ENCODE results near the gene RERE. TPM values are rescaled to one million over a fixed set of nuclear protein-coding genes. Genes with fewer than 3 reads are reported as not detected.

The RERE gene
- total and polyA plus RNA-seq, 2 experiments from 2014 or later = 148 to 170 TPM

DNA sequence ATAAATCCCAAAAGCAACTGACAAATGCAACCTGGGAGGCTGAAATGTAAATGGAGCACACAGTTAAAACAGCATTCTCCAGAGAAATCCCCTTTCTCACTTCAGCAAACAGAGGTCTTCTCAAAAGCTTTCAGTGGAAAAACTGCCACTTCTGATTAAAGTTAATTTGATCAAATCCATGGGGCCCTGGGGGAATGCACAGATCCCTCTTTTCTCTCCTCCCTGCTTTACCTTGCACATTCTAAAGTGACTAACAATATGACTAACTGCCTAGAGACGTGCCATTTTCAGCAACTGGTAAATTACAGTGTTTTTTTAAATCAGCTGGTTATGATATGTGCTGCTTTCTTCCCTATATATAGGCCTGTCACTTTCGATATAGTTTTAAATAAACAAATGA, 142.5 kb downstream of the RERE start (continued):
- no peak for TF ChIP-seq ZNF462 (CRISPR knock-in tag; IDR thresholded peaks at IDR 0.05)
- TF ChIP-seq, protein P1, sequence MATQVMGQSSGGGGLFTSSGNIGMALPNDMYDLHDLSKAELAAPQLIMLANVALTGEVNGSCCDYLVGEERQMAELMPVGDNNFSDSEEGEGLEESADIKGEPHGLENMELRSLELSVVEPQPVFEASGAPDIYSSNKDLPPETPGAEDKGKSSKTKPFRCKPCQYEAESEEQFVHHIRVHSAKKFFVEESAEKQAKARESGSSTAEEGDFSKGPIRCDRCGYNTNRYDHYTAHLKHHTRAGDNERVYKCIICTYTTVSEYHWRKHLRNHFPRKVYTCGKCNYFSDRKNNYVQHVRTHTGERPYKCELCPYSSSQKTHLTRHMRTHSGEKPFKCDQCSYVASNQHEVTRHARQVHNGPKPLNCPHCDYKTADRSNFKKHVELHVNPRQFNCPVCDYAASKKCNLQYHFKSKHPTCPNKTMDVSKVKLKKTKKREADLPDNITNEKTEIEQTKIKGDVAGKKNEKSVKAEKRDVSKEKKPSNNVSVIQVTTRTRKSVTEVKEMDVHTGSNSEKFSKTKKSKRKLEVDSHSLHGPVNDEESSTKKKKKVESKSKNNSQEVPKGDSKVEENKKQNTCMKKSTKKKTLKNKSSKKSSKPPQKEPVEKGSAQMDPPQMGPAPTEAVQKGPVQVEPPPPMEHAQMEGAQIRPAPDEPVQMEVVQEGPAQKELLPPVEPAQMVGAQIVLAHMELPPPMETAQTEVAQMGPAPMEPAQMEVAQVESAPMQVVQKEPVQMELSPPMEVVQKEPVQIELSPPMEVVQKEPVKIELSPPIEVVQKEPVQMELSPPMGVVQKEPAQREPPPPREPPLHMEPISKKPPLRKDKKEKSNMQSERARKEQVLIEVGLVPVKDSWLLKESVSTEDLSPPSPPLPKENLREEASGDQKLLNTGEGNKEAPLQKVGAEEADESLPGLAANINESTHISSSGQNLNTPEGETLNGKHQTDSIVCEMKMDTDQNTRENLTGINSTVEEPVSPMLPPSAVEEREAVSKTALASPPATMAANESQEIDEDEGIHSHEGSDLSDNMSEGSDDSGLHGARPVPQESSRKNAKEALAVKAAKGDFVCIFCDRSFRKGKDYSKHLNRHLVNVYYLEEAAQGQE (IDR thresholded peaks at IDR 0.05; ENCODE audit: unreplicated experiment) = no peak
- TF ChIP-seq POLR2AphosphoS5 (IDR thresholded peaks at IDR 0.05; ENCODE audit: low read depth) = no peak
- TF ChIP-seq ZNF331 (CRISPR knock-in tag; IDR thresholded peaks at IDR 0.05; ENCODE audit: low read depth) = no peak
- no peak for TF ChIP-seq EZH2phosphoT487 (IDR thresholded peaks at IDR 0.05; ENCODE audit: unreplicated experiment)

- H3K79me2 ChIP-seq (replicated peaks; ENCODE audit: insufficient read depth) = peaks cover 100% of the 10 kb centered on the region
- ATAC-seq (no peak), DNase-seq (ENCODE audit: low spot score) (no peak)
- H3K36me3 ChIP-seq (ENCODE audit: insufficient read depth) = no peaks in the 10 kb centered on the region
- H3K9me3 Mint-ChIP-seq = no peaks in the 10 kb centered on the region
- peaks cover 4% of the 10 kb centered on the region for H3K27me3 Mint-ChIP-seq (ENCODE audit: insufficient read depth, low read depth, poor library complexity)
- H3K27me3 ChIP-seq (ENCODE audit: insufficient read depth) = no peaks in the 10 kb centered on the region
- no peaks in the 10 kb centered on the region for H3K36me3 Mint-ChIP-seq (ENCODE audit: low read depth)
- no peak overlapping the region for H3K4me2 ChIP-seq
- no peaks in the 10 kb centered on the region for H3F3A ChIP-seq (replicated peaks; ENCODE audit: low read depth)
- H3K4me3 ChIP-seq = no peak overlapping the region
- peak overlapping the region; percentile 41 for H3K27ac Mint-ChIP-seq
- H3K9me2 ChIP-seq (ENCODE audit: insufficient read depth) = no peaks in the 10 kb centered on the region
- H3K4me1 Mint-ChIP-seq = peaks cover 52% of the 10 kb centered on the region
- H3K4me3 Mint-ChIP-seq = no peak overlapping the region
- H2AFZ ChIP-seq = no peak overlapping the region
- peaks cover 44% of the 10 kb centered on the region for H3K4me1 ChIP-seq (ENCODE audit: insufficient read depth)
- no peak overlapping the region for H3K27ac ChIP-seq (ENCODE audit: low read depth)
- peaks cover 87% of the 10 kb centered on the region for H4K20me1 ChIP-seq (replicated peaks; ENCODE audit: insufficient read depth)
- no peak for TF ChIP-seq ZNF331 (CRISPR knock-in tag; IDR thresholded peaks at IDR 0.05; ENCODE audit: low read depth)
- no peak for TF ChIP-seq POLR2AphosphoS5 (IDR thresholded peaks at IDR 0.05; ENCODE audit: low read depth)
- TF ChIP-seq ZNF114 (CRISPR knock-in tag; IDR thresholded peaks at IDR 0.05) = no peak
- TF ChIP-seq, protein P2, sequence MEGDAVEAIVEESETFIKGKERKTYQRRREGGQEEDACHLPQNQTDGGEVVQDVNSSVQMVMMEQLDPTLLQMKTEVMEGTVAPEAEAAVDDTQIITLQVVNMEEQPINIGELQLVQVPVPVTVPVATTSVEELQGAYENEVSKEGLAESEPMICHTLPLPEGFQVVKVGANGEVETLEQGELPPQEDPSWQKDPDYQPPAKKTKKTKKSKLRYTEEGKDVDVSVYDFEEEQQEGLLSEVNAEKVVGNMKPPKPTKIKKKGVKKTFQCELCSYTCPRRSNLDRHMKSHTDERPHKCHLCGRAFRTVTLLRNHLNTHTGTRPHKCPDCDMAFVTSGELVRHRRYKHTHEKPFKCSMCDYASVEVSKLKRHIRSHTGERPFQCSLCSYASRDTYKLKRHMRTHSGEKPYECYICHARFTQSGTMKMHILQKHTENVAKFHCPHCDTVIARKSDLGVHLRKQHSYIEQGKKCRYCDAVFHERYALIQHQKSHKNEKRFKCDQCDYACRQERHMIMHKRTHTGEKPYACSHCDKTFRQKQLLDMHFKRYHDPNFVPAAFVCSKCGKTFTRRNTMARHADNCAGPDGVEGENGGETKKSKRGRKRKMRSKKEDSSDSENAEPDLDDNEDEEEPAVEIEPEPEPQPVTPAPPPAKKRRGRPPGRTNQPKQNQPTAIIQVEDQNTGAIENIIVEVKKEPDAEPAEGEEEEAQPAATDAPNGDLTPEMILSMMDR (conservative IDR thresholded peaks at IDR 0.05; ENCODE audit: low read depth in 2 of 2) = no peak
These were observed 143.0 kb downstream of the RERE start for GRCh38 chr1:8674481-8674880.
